ENCODE results near the gene P2RX4. TPM values are rescaled to one million over a fixed set of nuclear protein-coding genes. Genes with fewer than 3 reads are reported as not detected.
A peak's percentile ranks its signal among the peaks of the same experiment; 100 is the strongest.

Gene P2RX4
- total and polyA plus RNA-seq, 9 of the 15 experiments (the other 6 are each of a cell fraction or from before 2014, with no cell fraction given) = 6.6 to 21.5 (median 11.7) TPM

DNA sequence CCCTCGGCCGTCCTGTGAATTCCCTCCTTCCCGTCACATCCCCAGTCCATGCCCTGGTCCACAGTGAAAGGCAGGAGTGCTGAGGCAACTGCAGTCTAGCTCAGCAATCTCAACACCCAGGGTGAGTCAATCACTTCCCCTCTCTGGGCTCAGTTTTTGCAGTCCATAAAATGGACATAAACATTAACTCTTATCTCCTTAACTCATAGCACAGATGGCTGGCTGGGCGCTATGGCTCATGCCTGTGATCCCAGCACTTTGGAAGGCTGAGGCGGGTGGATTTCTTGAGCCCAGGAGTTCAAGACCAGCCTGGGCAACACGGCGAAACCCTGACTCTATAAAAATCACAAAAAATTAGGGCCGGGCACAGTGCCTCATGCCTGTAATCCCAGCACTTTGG lies 54.2 kb downstream of the P2RX4 start:
- FAIRE-seq = no peak
- Histone ChIP-seq H3K27me3 (ENCODE audit: control insufficient read depth in 2 of 2, insufficient read depth in 2 of 2, low read length in 2 of 2) (no peaks in the 10 kb centered on the region), H2AFZ (ENCODE audit: low read depth, low read length) (no peak overlapping the region), H3K4me3 (no peak overlapping the region), H3K36me3 (ENCODE audit: control insufficient read depth, insufficient read depth, low read length) (peaks cover 63% of the 10 kb centered on the region), H3K9me1 (ENCODE audit: control insufficient read depth, insufficient read depth, low read length) (no peaks in the 10 kb centered on the region), H3K4me2 (ENCODE audit: insufficient read depth, low read length) (no peak overlapping the region), H4K20me1 (replicated peaks; ENCODE audit: control insufficient read depth, insufficient read depth, low read length) (no peaks in the 10 kb centered on the region), H3K9ac (ENCODE audit: insufficient read depth in 1 of 2, low read depth in 2 of 2, low read length in 2 of 2) (no peak overlapping the region), H3K9me3 (replicated peaks; ENCODE audit: control insufficient read depth, insufficient read depth, low read depth, low read length) (no peaks in the 10 kb centered on the region), H3K79me2 (ENCODE audit: control insufficient read depth, insufficient read depth, low read length) (no peaks in the 10 kb centered on the region), H3K4me1 (replicated peaks in 1 of 2; ENCODE audit: control insufficient read depth in 2 of 2, insufficient read depth in 2 of 2, low read length in 2 of 2) (peaks cover 7 to 18% of the 10 kb centered on the region in 2 experiments; a peak in 4 of 5 replicates), H3K27ac (ENCODE audit: extremely low read depth, low read depth, low read length) (no peak overlapping the region)
- 88% methylated on average over 8 of the region's 8 CpGs for WGBS (ENCODE audit: insufficient coverage, low coverage, missing lambda C conversion rate)
- in situ Hi-C loops (cut with MboI) = no loop called here
- CTCF ChIA-PET (ENCODE audit: low intra/inter-chr PET ratio) = no interaction called here
- no TSS peak for BruUV-seq (replicated peaks)
- TF ChIP-seq CBFA2T3 (IDR thresholded peaks at IDR 0.05) (peak; percentile 30), SRSF1 (IDR thresholded peaks at IDR 0.05; ENCODE audit: low read depth, low read length) (no peak), SPI1 (IDR thresholded peaks at IDR 0.05; ENCODE audit: borderline replicate concordance, low read depth, low read length) (0 out of 2 replicates have a peak, but pooled peaks have one; percentile 14), KDM1A (IDR thresholded peaks at IDR 0.05) (peak; percentile 39 to 64; a peak in 1 of 4 replicates), TCFL5 (CRISPR knock-in tag; conservative IDR thresholded peaks at IDR 0.05) (no peak), CBFB (CRISPR knock-in tag; IDR thresholded peaks at IDR 0.05) (no peak)
- TF ChIP-seq, protein P1, sequence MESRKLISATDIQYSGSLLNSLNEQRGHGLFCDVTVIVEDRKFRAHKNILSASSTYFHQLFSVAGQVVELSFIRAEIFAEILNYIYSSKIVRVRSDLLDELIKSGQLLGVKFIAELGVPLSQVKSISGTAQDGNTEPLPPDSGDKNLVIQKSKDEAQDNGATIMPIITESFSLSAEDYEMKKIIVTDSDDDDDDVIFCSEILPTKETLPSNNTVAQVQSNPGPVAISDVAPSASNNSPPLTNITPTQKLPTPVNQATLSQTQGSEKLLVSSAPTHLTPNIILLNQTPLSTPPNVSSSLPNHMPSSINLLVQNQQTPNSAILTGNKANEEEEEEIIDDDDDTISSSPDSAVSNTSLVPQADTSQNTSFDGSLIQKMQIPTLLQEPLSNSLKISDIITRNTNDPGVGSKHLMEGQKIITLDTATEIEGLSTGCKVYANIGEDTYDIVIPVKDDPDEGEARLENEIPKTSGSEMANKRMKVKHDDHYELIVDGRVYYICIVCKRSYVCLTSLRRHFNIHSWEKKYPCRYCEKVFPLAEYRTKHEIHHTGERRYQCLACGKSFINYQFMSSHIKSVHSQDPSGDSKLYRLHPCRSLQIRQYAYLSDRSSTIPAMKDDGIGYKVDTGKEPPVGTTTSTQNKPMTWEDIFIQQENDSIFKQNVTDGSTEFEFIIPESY (CRISPR knock-in tag; IDR thresholded peaks at IDR 0.05) = peak; percentile 85
- no peak for DNase-seq (ENCODE audit: extremely low read depth in 1 of 4, low spot score in 3 of 4)
- ATAC-seq = no peak
- intact Hi-C loops (cut with micrococcal nuclease) = no loop called here
- POLR2A ChIA-PET = no interaction called here
